Ovary (tissue), 9 donors: ENCODE data around the gene AICDA. TPM values are rescaled to one million over a fixed set of nuclear protein-coding genes. Genes with fewer than 3 reads are reported as not detected.

Experiments
- DNase-seq, 5 donors: peaks; one replicate each; pipeline ENCODE4 v3.0.0-alpha.2; 2019 to 2020
- H3K27ac ChIP-seq, 2 donors: fragments of 200-600 bp; one replicate each; pipeline versions ENCODE4 v1.5.1 to v1.8.0; 2019 to 2022
- H3K27me3 ChIP-seq: fragments of 200-600 bp; one replicate; pipeline ENCODE4 v1.8.0; 2022
- H3K36me3 ChIP-seq: fragments of 200-600 bp; sonication (generic); one replicate; pipeline ENCODE4 v1.5.1; 2019
- H3K4me1 ChIP-seq: one replicate; pipeline ENCODE4 v1.8.1; 2013; ENCODE audit warnings: mild to moderate bottlenecking, moderate library complexity; ENCODE audit not compliant: insufficient read depth
- H3K4me3 ChIP-seq: fragments of 200-600 bp; sonication (generic); one replicate; pipeline ENCODE4 v1.5.1; 2017
- H3K9me3 ChIP-seq, 2 donors: fragments of 200-600 bp in 1 of 2; sonication (generic) in 1 of 2; one replicate each; pipeline versions ENCODE4 v1.5.1 to v1.8.1; 2013 to 2019; ENCODE audit warnings: mild to moderate bottlenecking in 1 of 2, moderate library complexity in 1 of 2
- CTCF ChIP-seq, 3 donors: fragments of 450-650 bp in 2 of 3; fragments of 200-600 bp in 1 of 3; IDR thresholded peaks; one replicate each; pipeline versions ENCODE4 v1.5.1 to v1.8.0; 2016 to 2022; ENCODE audit warnings: antibody characterized with exemption in 3 of 3, mild to moderate bottlenecking in 1 of 3
- EP300 ChIP-seq: sonication (generic); formaldehyde crosslinking; IDR thresholded peaks from one replicate; pipeline ENCODE4 v1.6.1; 2017; ENCODE audit warnings: antibody characterized with exemption
- POLR2A ChIP-seq: fragments of 450-650 bp; IDR thresholded peaks from one replicate; pipeline ENCODE4 v1.6.1; 2017; ENCODE audit warnings: antibody characterized with exemption, mild to moderate bottlenecking, moderate library complexity
- WGBS, 3 donors: extraction: QIAGEN DNeasy Blood & Tissue Kit in 1 of 3; methylation state at CpG; one replicate each; pipeline versions ENCODE4 v1.1.5 to v1.1.7; 2013 to 2017; 5-methylcytosine and 5-hydroxymethylcytosine counted together
- intact Hi-C, 4 donors: fragments of 100-400 bp; cut with DNase I; formaldehyde crosslinking; loops; one replicate each; pipeline versions ENCODE4 v1.11.0 to v1.15.1; 2022 to 2023
- polyA plus RNA-seq, 2 donors: library from polyadenylated mRNA; stranded (reverse); fragments of 200-250 nt in 1 of 2; fragments of 350-450 nt in 1 of 2; fragmentation: Illumina TruSeq in 1 of 2; extraction: RNeasy Lipid Tissue Mini Kit (QIAGEN cat#74804) in 1 of 2; gene quantifications; one replicate each; pipeline ENCODE4 v1.2.3, GENCODE V29; 2013 to 2014
- total RNA-seq, 7 donors: library from RNA; depleted of rRNA in 2 of 7; stranded (reverse); fragments of >200 nt in 2 of 7; fragmentation: NEBNext Ultra II Directional in 3 of 7; extraction: Animal tissue kit (Norgen Biotek cat#: 25700) in 3 of 7; gene quantifications; one replicate each; pipeline versions ENCODE4 v1.1.0 to v1.2.4, GENCODE V29; 2016 to 2023
- donor health status: DM: no; HTN: no; CAD: no; lungs with moderate emphysema.
- donor health status: DM: no; HTN: no; CAD: no.
- donor health status: Bipolar disorder and iron deficiency.
- donor health status: DM: yes; HTN: yes; CAD: no.
- donor health status: DM: no; HTN: no; CAD: no.
- donor health status: DM: yes; HTN: yes; CAD: no.

The AICDA gene
- total and polyA plus RNA-seq, 9 donors = not detected

- WGBS, 3 donors = 65 to 78% (median 69%) methylated on average over 6 of the region's 6 CpGs
- Histone ChIP-seq H3K27ac (no peak overlapping the region), H3K4me1 (no peaks in the 10 kb centered on the region), H3K9me3 (no peaks in the 10 kb centered on the region), H3K4me3 (no peak overlapping the region), H3K36me3 (no peaks in the 10 kb centered on the region), H3K27me3 (no peaks in the 10 kb centered on the region)
- intact Hi-C loops = loop anchor here in 1 of 4 donors (10.0 kb wide), 1 partner anchor 389 kb away; no protein-coding TSS in a partner anchor
- no peak for DNase-seq
- TF ChIP-seq EP300 (no peak), CTCF (IDR thresholded peaks at IDR 0.05) (no peak), POLR2A (no peak)
Observed at GRCh38 chr12:8655421-8655820, 42.8 kb upstream of the AICDA start.

- H3K4me1 ChIP-seq = no peaks in the 10 kb centered on the region
- H3K9me3 ChIP-seq = no peaks in the 10 kb centered on the region
- H3K36me3 ChIP-seq = no peaks in the 10 kb centered on the region
- H3K27me3 ChIP-seq = no peaks in the 10 kb centered on the region
- no peak overlapping the region for H3K4me3 ChIP-seq
- WGBS, 3 donors = 87 to 89% (median 88%) methylated on average over 8 of the region's 8 CpGs
- TF ChIP-seq EP300 = no peak
- no peak for TF ChIP-seq CTCF (IDR thresholded peaks at IDR 0.05)
- TF ChIP-seq POLR2A = no peak
- H3K27ac ChIP-seq = no peak overlapping the region
- no peak for DNase-seq
- intact Hi-C loops = no loop called here
Observed at GRCh38 chr12:8648576-8649205, 36.0 kb upstream of the AICDA start.

GRCh38 chr12:8647968-8648367 is 35.3 kb upstream of the AICDA start:
- Histone ChIP-seq H3K27me3 (no peaks in the 10 kb centered on the region), H3K9me3 (no peaks in the 10 kb centered on the region), H3K27ac (no peak overlapping the region), H3K36me3 (no peaks in the 10 kb centered on the region), H3K4me1 (no peaks in the 10 kb centered on the region), H3K4me3 (no peak overlapping the region)
- 80 to 88% (median 82%) methylated on average over 5 of the region's 5 CpGs for WGBS, 3 donors
- no peak for DNase-seq
- TF ChIP-seq POLR2A (no peak), EP300 (no peak), CTCF (IDR thresholded peaks at IDR 0.05) (no peak)
- intact Hi-C loops = no loop called here

- DNase-seq = no peak
- H3K4me1 ChIP-seq = no peaks in the 10 kb centered on the region
- no peak overlapping the region for H3K27ac ChIP-seq
- no peaks in the 10 kb centered on the region for H3K9me3 ChIP-seq
- no peaks in the 10 kb centered on the region for H3K36me3 ChIP-seq
- intact Hi-C loops = no loop called here
- no peaks in the 10 kb centered on the region for H3K27me3 ChIP-seq
- no peak for TF ChIP-seq POLR2A
- no peak for TF ChIP-seq EP300
- no peak for TF ChIP-seq CTCF (IDR thresholded peaks at IDR 0.05)
- H3K4me3 ChIP-seq = no peak overlapping the region
- WGBS, 3 donors = 25 to 44% (median 26%) methylated on average over 5 of the region's 5 CpGs
Observed at GRCh38 chr12:8644345-8645248, 31.9 kb upstream of the AICDA start.
